Stomach (tissue), 9 donors: ENCODE data around the gene NAV2. TPM values are rescaled to one million over a fixed set of nuclear protein-coding genes. Genes with fewer than 3 reads are reported as not detected.

ENCODE experiments used
- DNase-seq, 2 donors: peaks; one replicate each; pipeline versions ENCODE4 v3.0.0 to v3.0.0-alpha.2; 2013 to 2019
- H3K27ac ChIP-seq, 5 donors: fragments of 200-600 bp in 4 of 5; sonication (generic) in 4 of 5; one replicate each; pipeline ENCODE4 v1.5.1; 2013 to 2019; ENCODE audit warnings: mild to moderate bottlenecking in 1 of 5, moderate library complexity in 1 of 5
- H3K27me3 ChIP-seq, 3 donors: fragments of 200-600 bp; sonication (generic); one replicate each; pipeline ENCODE4 v1.5.1; 2017 to 2019; ENCODE audit warnings: mixed run types in 1 of 3
- H3K36me3 ChIP-seq, 4 donors: fragments of 200-600 bp; sonication (generic); 1 replicate in 3 of 4; 2 replicates in 1 of 4; pipeline ENCODE4 v1.5.1; 2016 to 2019
- H3K4me1 ChIP-seq, 4 donors: fragments of 200-600 bp; sonication (generic); one replicate each; pipeline ENCODE4 v1.5.1; 2016 to 2019
- H3K4me3 ChIP-seq, 4 donors: fragments of 200-600 bp; sonication (generic) in 3 of 4; one replicate each; pipeline ENCODE4 v1.5.1; 2016 to 2019; ENCODE audit warnings: mild to moderate bottlenecking in 1 of 4
- H3K9me3 ChIP-seq, 4 donors: fragments of 200-600 bp; sonication (generic); one replicate each; pipeline ENCODE4 v1.5.1; 2016 to 2019
- EP300 ChIP-seq: sonication (generic); formaldehyde crosslinking; IDR thresholded peaks from one replicate; pipeline ENCODE4 v1.6.1; 2017; ENCODE audit warnings: antibody characterized with exemption
- POLR2A ChIP-seq, 4 donors: fragments of 450-650 bp; IDR thresholded peaks; one replicate each; pipeline ENCODE4 v1.6.1; 2016; ENCODE audit warnings: antibody characterized with exemption in 4 of 4, control low read depth in 2 of 4, mild to moderate bottlenecking in 1 of 4, moderate library complexity in 1 of 4
- POLR2AphosphoS5 ChIP-seq, 3 donors: sonication (generic); formaldehyde crosslinking; IDR thresholded peaks; one replicate each; pipeline ENCODE4 v1.6.1; 2016; ENCODE audit warnings: antibody characterized with exemption in 3 of 3
- WGBS, 5 donors: extraction: QIAGEN DNeasy Blood & Tissue Kit in 3 of 5; methylation state at CpG; one replicate each; pipeline versions ENCODE4 v1.1.5 to v1.1.7; 2013 to 2018; 5-methylcytosine and 5-hydroxymethylcytosine counted together
- intact Hi-C: fragments of 100-400 bp; cut with DNase I; formaldehyde crosslinking; loops from one replicate; pipeline ENCODE4 v1.15.1; 2023; ENCODE audit warnings: low total_unique reads
- polyA plus RNA-seq, 3 donors: library from polyadenylated mRNA; stranded (reverse); fragments of 200-250 nt; gene quantifications; one replicate each; pipeline ENCODE4 v1.2.3, GENCODE V29; 2013
- total RNA-seq, 5 donors: library from RNA; depleted of rRNA; stranded (reverse); fragments of >200 nt; gene quantifications; one replicate each; pipeline versions ENCODE4 v1.1.0 to v1.2.3, GENCODE V29; 2014 to 2016
- TF ChIP-seq, protein P1 (sequence below), 7 experiments: fragments of 450-650 bp in 4 of 7; fragments of 200-600 bp in 3 of 7; sonication (generic) in 3 of 7; IDR thresholded peaks; one replicate each; pipeline ENCODE4 v1.5.1; 2016 to 2019; ENCODE audit warnings: antibody characterized with exemption in 7 of 7, control low read depth in 2 of 7, mild to moderate bottlenecking in 1 of 7
- donor health status: healthy with polysubstance abuse.
- donor health status: Bipolar disorder and iron deficiency.
- donor health status: healthy.

The NAV2 gene
- total and polyA plus RNA-seq, 8 donors = 1.8 to 92.4 (median 7.9) TPM

DNA sequence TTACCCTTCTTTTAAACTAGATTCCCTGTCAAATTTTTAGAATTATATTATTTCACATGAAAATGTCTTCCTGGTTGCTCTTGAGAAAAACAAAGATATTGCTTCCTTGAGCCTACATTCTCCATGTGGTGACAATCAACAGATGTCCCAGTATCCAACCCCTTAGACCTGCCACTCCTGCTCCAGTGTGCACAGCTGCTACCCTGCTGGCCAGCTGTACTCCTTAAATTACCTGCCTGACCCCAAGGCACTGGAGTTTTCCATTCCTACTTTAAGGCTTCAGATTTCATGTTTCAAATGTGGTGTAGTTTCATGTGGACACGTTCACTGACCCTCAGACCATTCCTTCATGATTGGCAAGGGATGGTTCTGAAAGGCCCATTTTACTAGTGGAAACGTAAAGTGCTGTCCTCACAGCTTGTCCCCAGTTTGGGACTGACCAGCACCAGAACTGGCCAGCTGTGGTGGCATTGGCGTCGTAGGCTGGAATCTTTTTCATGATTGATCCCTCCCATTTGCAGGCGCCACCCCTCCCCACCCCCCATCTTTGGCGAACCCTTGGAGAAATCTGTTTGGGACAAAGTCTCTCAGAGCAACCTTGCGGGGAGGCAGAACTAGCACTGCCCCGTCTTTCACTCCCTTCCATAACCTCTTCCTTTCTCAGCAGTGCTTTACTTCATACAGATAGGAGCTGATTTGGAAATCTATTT is 324.1 kb downstream of the NAV2 start:
- H3K27me3 ChIP-seq = no peaks in the 10 kb centered on the region
- TF ChIP-seq, protein P1, sequence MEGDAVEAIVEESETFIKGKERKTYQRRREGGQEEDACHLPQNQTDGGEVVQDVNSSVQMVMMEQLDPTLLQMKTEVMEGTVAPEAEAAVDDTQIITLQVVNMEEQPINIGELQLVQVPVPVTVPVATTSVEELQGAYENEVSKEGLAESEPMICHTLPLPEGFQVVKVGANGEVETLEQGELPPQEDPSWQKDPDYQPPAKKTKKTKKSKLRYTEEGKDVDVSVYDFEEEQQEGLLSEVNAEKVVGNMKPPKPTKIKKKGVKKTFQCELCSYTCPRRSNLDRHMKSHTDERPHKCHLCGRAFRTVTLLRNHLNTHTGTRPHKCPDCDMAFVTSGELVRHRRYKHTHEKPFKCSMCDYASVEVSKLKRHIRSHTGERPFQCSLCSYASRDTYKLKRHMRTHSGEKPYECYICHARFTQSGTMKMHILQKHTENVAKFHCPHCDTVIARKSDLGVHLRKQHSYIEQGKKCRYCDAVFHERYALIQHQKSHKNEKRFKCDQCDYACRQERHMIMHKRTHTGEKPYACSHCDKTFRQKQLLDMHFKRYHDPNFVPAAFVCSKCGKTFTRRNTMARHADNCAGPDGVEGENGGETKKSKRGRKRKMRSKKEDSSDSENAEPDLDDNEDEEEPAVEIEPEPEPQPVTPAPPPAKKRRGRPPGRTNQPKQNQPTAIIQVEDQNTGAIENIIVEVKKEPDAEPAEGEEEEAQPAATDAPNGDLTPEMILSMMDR (IDR thresholded peaks at IDR 0.05) = no peak
- no peak for TF ChIP-seq POLR2AphosphoS5 (IDR thresholded peaks at IDR 0.05)
- no peak for TF ChIP-seq EP300
- no peak for TF ChIP-seq POLR2A (IDR thresholded peaks at IDR 0.05)
- intact Hi-C loops = no loop called here
- DNase-seq = no peak
- no peaks in the 10 kb centered on the region for H3K9me3 ChIP-seq
- peak overlapping the region in 1 of 5 donors; percentile 16 for H3K27ac ChIP-seq
- H3K36me3 ChIP-seq = peaks cover 5 to 32% (median 18%) of the 10 kb centered on the region in 4 donors
- peaks cover 0 to 12% (median 11%) of the 10 kb centered on the region in 4 donors for H3K4me1 ChIP-seq
- no peak overlapping the region for H3K4me3 ChIP-seq
- 86 to 95% (median 89%) methylated on average over 8 of the region's 8 CpGs for WGBS, 5 donors

DNA sequence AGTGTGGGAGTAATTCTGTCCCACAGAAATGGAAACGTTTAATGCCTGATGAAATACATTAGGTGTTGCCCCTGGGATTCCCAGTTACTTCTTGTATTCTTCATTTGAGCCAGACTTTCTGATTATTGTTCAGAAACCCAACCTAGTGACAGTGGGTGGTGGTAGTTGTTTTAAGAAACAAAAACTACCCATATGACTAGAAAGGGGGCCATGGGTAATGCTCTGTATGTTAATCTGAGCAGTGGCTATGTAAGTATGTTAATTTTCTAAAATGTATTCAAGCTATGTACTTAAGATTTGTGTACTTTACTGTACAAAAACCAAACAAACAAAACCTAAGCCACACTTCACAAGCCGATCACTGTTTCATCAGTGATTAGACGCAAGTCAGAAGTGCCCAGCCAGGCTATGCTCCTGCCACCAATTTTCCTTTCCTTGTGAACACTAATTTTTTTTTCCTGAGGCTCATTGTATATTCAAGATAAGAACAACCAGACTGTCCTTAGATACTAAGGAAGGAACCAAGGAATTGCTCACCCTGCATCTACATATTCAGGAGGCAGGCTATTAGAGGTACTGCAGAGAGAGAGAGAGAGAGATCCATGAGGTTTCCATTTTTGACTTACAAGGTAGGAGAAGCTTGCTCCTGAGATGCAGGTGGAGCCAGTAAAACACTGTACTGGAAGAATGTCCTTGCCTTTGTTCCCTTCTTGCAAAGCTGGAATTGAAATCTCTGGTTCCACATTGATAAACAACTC is 324.9 kb downstream of the NAV2 start:
- Histone ChIP-seq H3K9me3 (no peaks in the 10 kb centered on the region), H3K36me3 (peaks cover 5 to 32% (median 18%) of the 10 kb centered on the region in 4 donors), H3K27ac (peak overlapping the region in 1 of 5 donors; percentile 16), H3K27me3 (no peaks in the 10 kb centered on the region), H3K4me3 (no peak overlapping the region), H3K4me1 (peaks cover 0 to 18% (median 12%) of the 10 kb centered on the region in 4 donors)
- WGBS, 5 donors = 32 to 56% (median 48%) methylated on average over 3 of the region's 3 CpGs
- TF ChIP-seq EP300 = no peak
- TF ChIP-seq POLR2AphosphoS5 (IDR thresholded peaks at IDR 0.05) = no peak
- TF ChIP-seq, protein P1 (IDR thresholded peaks at IDR 0.05) = no peak
- no peak for TF ChIP-seq POLR2A (IDR thresholded peaks at IDR 0.05)
- intact Hi-C loops = no loop called here
- DNase-seq = no peak

DNA sequence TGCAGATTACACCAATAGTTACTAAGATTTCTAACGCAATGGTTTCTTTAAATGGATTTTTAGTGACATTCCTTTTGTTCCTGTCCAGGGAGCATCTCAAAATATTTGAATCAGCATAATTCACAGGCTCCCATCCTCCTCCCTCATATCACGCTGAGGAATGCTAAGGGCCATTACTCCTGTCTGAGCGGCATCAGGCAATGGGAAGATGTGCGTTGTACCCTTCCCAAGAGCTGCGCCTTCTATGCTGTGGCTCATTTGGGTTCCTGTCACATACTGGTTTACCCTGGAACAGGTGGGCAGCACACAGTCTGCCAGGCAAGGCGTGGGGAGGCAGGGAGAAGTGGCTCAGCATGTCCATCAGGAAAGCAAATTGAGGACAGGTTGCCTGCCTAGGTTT is 325.8 kb downstream of the NAV2 start:
- Histone ChIP-seq H3K36me3 (peaks cover 5 to 32% (median 18%) of the 10 kb centered on the region in 4 donors), H3K27me3 (no peaks in the 10 kb centered on the region), H3K4me3 (no peak overlapping the region), H3K4me1 (peaks cover 0 to 18% (median 12%) of the 10 kb centered on the region in 4 donors), H3K9me3 (no peaks in the 10 kb centered on the region), H3K27ac (peak overlapping the region in 1 of 5 donors; percentile 16)
- WGBS, 5 donors = 70 to 92% (median 87%) methylated on average over 6 of the region's 6 CpGs
- intact Hi-C loops = no loop called here
- no peak for DNase-seq
- TF ChIP-seq, protein P1 (IDR thresholded peaks at IDR 0.05) = no peak
- no peak for TF ChIP-seq POLR2A (IDR thresholded peaks at IDR 0.05)

DNA sequence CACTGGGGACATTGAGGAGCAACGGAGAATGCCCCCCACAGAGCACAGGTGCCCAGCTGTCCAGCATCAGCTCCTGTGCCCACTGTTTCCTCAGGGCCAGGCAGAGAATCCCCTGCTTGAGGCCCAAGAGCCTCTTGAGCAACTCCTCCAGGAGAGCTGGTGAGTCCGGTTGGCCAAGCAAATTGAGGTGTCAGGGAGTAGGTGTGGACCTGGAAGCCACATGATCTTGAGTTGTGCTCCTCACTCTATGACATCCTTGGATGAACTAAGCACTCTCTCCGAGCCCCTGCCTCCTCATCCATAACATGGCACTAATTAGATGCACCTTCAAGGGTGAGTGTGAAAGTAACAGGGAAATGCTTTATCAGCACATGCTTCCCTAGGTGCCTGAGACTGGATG is 326.3 kb downstream of the NAV2 start:
- Histone ChIP-seq H3K27me3 (no peaks in the 10 kb centered on the region), H3K4me3 (no peak overlapping the region), H3K36me3 (peaks cover 5 to 36% (median 21%) of the 10 kb centered on the region in 4 donors), H3K27ac (peak overlapping the region in 1 of 5 donors; percentile 16), H3K4me1 (peaks cover 0 to 18% (median 12%) of the 10 kb centered on the region in 4 donors), H3K9me3 (no peaks in the 10 kb centered on the region)
- intact Hi-C loops = no loop called here
- DNase-seq = no peak
- WGBS, 5 donors = 88 to 96% (median 94%) methylated on average over 3 of the region's 3 CpGs
- TF ChIP-seq EP300 (no peak), POLR2A (IDR thresholded peaks at IDR 0.05) (no peak), POLR2AphosphoS5 (IDR thresholded peaks at IDR 0.05) (no peak)
- TF ChIP-seq, protein P1 (IDR thresholded peaks at IDR 0.05) = no peak
